ENCODE measurements around the gene ANP32B.

GRCh38 chr9:97962136-97962535 is 21.0 kb upstream of the ANP32B start:
- TF ChIP-seq HMGXB4 (CRISPR knock-in tag; IDR thresholded peaks at IDR 0.05; ENCODE audit: borderline replicate concordance) (no peak), HOXA7 (CRISPR knock-in tag; IDR thresholded peaks at IDR 0.05) (no peak), RAD21 (conservative IDR thresholded peaks at IDR 0.05 in 1 of 2, IDR thresholded peaks at IDR 0.05 in 1 of 2) (no peak), CTCF (IDR thresholded peaks at IDR 0.05) (no peak), BHLHE40 (IDR thresholded peaks at IDR 0.05; ENCODE audit: low read depth, low read length) (no peak), EP300 (IDR thresholded peaks at IDR 0.05) (no peak), MAX (IDR thresholded peaks at IDR 0.05) (no peak), POLR2A (IDR thresholded peaks at IDR 0.05; ENCODE audit: low read length) (no peak), RFX5 (IDR thresholded peaks at IDR 0.05) (no peak), RCOR1 (IDR thresholded peaks at IDR 0.05; ENCODE audit: low read depth, low read length) (no peak), SMC3 (IDR thresholded peaks at IDR 0.05) (no peak)
